Suprapubic skin (tissue), 3 donors: ENCODE measurements around the gene TMIGD3.
"Not testable (repeated sequence)": the region's sequence is repeated elsewhere in the genome, so short reads cannot be mapped to it uniquely, and the experiment has no call there.

Experiments
- CTCF ChIP-seq, 2 donors: fragments of 200-600 bp in 1 of 2; fragments of 450-650 bp in 1 of 2; sonication (generic) in 1 of 2; IDR thresholded peaks; one replicate each; pipeline ENCODE4 v1.5.1; 2016 to 2019; ENCODE audit warnings: antibody characterized with exemption in 2 of 2, mild to moderate bottlenecking in 1 of 2, moderate library complexity in 1 of 2
- EP300 ChIP-seq: sonication (generic); formaldehyde crosslinking; IDR thresholded peaks from one replicate; pipeline ENCODE4 v1.6.1; 2017; ENCODE audit warnings: antibody characterized with exemption
- POLR2A ChIP-seq, 2 donors: fragments of 450-650 bp; IDR thresholded peaks; one replicate each; pipeline ENCODE4 v1.6.1; 2017; ENCODE audit warnings: antibody characterized with exemption in 2 of 2, mild to moderate bottlenecking in 2 of 2, moderate library complexity in 2 of 2

- TF ChIP-seq CTCF (IDR thresholded peaks at IDR 0.05); POLR2A (IDR thresholded peaks at IDR 0.05); EP300: not testable (repeated sequence)
Measured at GRCh38 chr1:111547786-111548185, 44.4 kb upstream of the TMIGD3 start.
